ENCODE measurements around the gene PLA2G4A. TPM values are rescaled to one million over a fixed set of nuclear protein-coding genes. Genes with fewer than 3 reads are reported as not detected.

Gene PLA2G4A
- polyA plus RNA-seq, 1 donor, result 15.9 TPM

- Histone ChIP-seq H3K9me3 (ENCODE audit: control insufficient read depth, low read depth, low read length) (no peaks in the 10 kb centered on the region), H3K27ac (ENCODE audit: low read length) (no peak overlapping the region), H3K36me3 (ENCODE audit: control insufficient read depth, insufficient read depth, low read length) (no peaks in the 10 kb centered on the region), H3K4me1 (ENCODE audit: control insufficient read depth, insufficient read depth, low read length) (no peaks in the 10 kb centered on the region), H3K27me3 (ENCODE audit: control insufficient read depth, insufficient read depth, low read length) (no peaks in the 10 kb centered on the region), H3K4me3 (ENCODE audit: low read length) (peak overlapping the region; percentile 86)
- 71% methylated on average over 1 of the region's 14 CpGs for WGBS (ENCODE audit: insufficient coverage, low lambda C conversion rate)
- DNase-seq, result no peak
Observed at GRCh38 chr1:186829686-186830587, 1.2 kb downstream of the PLA2G4A start.

DNA sequence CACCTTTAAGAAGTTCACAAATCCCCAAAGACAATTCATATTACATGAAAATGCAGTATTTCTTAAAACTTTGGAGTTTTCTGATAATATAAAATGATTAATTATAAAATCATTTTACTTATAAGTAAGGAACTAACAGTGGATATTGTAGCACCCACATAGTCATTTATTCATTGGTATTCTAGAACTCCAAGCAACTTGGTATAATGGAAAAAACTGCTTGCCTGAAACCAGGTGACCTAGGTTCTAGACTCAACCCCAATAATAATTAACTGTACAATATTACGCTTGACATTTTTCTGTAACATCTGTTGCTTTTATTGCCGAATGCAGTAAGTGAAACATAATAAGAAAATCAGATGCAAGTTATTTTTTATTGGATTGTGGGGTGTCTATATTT is 2.4 kb downstream of the PLA2G4A start:
- WGBS (ENCODE audit: insufficient coverage, low lambda C conversion rate), result 90% methylated on average over 2 of the region's 2 CpGs
- Histone ChIP-seq H3K4me1 (ENCODE audit: control insufficient read depth, insufficient read depth, low read length) (no peaks in the 10 kb centered on the region), H3K27me3 (ENCODE audit: control insufficient read depth, insufficient read depth, low read length) (no peaks in the 10 kb centered on the region), H3K4me3 (ENCODE audit: low read length) (no peak overlapping the region), H3K9me3 (ENCODE audit: control insufficient read depth, low read depth, low read length) (no peaks in the 10 kb centered on the region), H3K27ac (ENCODE audit: low read length) (no peak overlapping the region), H3K36me3 (ENCODE audit: control insufficient read depth, insufficient read depth, low read length) (no peaks in the 10 kb centered on the region)
- no peak for DNase-seq

- WGBS (ENCODE audit: insufficient coverage, low lambda C conversion rate), result 61% methylated on average over 2 of the region's 4 CpGs
- Histone ChIP-seq H3K36me3 (ENCODE audit: control insufficient read depth, insufficient read depth, low read length) (no peaks in the 10 kb centered on the region), H3K4me3 (ENCODE audit: low read length) (no peak overlapping the region), H3K27me3 (ENCODE audit: control insufficient read depth, insufficient read depth, low read length) (no peaks in the 10 kb centered on the region), H3K27ac (ENCODE audit: low read length) (no peak overlapping the region), H3K9me3 (ENCODE audit: control insufficient read depth, low read depth, low read length) (no peaks in the 10 kb centered on the region), H3K4me1 (ENCODE audit: control insufficient read depth, insufficient read depth, low read length) (peaks cover 7% of the 10 kb centered on the region)
- no peak for DNase-seq
Observed at GRCh38 chr1:186834399-186834958, 5.7 kb downstream of the PLA2G4A start.

- no peaks in the 10 kb centered on the region for H3K27me3 ChIP-seq (ENCODE audit: control insufficient read depth, insufficient read depth, low read length)
- H3K9me3 ChIP-seq (ENCODE audit: control insufficient read depth, low read depth, low read length), result no peaks in the 10 kb centered on the region
- WGBS (ENCODE audit: insufficient coverage, low lambda C conversion rate), result 83% methylated on average over 2 of the region's 3 CpGs
- H3K4me1 ChIP-seq (ENCODE audit: control insufficient read depth, insufficient read depth, low read length), result peaks cover 7% of the 10 kb centered on the region
- H3K4me3 ChIP-seq (ENCODE audit: low read length), result no peak overlapping the region
- DNase-seq, result no peak
- no peaks in the 10 kb centered on the region for H3K36me3 ChIP-seq (ENCODE audit: control insufficient read depth, insufficient read depth, low read length)
- H3K27ac ChIP-seq (ENCODE audit: low read length), result no peak overlapping the region
Observed at GRCh38 chr1:186835448-186835847, 6.7 kb downstream of the PLA2G4A start.

DNA sequence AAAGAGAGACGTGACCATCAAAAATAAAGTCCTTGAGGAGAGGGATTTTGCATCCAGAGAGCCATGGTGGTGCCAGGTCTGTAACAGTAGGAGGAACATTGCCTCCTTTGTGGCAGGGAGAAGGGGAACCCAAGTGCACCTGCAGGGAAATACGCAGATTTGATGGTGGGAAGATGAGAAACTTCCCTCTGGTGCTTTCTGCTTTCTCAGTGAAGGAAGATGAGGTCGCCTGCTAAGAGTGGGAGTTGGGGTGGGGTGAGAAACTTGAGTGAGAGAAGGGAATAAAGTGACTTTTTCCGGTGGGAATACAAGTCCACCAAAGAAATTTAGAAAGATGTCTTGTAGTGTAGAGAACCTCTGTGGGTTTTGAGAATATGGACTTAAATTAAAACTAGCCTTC is 9.1 kb downstream of the PLA2G4A start:
- no peaks in the 10 kb centered on the region for H3K36me3 ChIP-seq (ENCODE audit: control insufficient read depth, insufficient read depth, low read length)
- 100% methylated on average over 3 of the region's 4 CpGs for WGBS (ENCODE audit: insufficient coverage, low lambda C conversion rate)
- peak in 1 of 2 donors; percentile 30 for DNase-seq
- H3K9me3 ChIP-seq (ENCODE audit: control insufficient read depth, low read depth, low read length), result no peaks in the 10 kb centered on the region
- peaks cover 12% of the 10 kb centered on the region for H3K4me1 ChIP-seq (ENCODE audit: control insufficient read depth, insufficient read depth, low read length)
- peak overlapping the region; percentile 34 for H3K27ac ChIP-seq (ENCODE audit: low read length)
- no peak overlapping the region for H3K4me3 ChIP-seq (ENCODE audit: low read length)
- H3K27me3 ChIP-seq (ENCODE audit: control insufficient read depth, insufficient read depth, low read length), result no peaks in the 10 kb centered on the region

- DNase-seq, result peak; percentile 77 to 94
- peak overlapping the region; percentile 34 for H3K27ac ChIP-seq (ENCODE audit: low read length)
- H3K4me1 ChIP-seq (ENCODE audit: control insufficient read depth, insufficient read depth, low read length), result peaks cover 12% of the 10 kb centered on the region
- H3K36me3 ChIP-seq (ENCODE audit: control insufficient read depth, insufficient read depth, low read length), result no peaks in the 10 kb centered on the region
- H3K4me3 ChIP-seq (ENCODE audit: low read length), result no peak overlapping the region
- no peaks in the 10 kb centered on the region for H3K9me3 ChIP-seq (ENCODE audit: control insufficient read depth, low read depth, low read length)
- no peaks in the 10 kb centered on the region for H3K27me3 ChIP-seq (ENCODE audit: control insufficient read depth, insufficient read depth, low read length)
- 55% methylated on average over 2 of the region's 2 CpGs for WGBS (ENCODE audit: insufficient coverage, low lambda C conversion rate)
Observed at GRCh38 chr1:186838380-186839040, 9.8 kb downstream of the PLA2G4A start.

DNA sequence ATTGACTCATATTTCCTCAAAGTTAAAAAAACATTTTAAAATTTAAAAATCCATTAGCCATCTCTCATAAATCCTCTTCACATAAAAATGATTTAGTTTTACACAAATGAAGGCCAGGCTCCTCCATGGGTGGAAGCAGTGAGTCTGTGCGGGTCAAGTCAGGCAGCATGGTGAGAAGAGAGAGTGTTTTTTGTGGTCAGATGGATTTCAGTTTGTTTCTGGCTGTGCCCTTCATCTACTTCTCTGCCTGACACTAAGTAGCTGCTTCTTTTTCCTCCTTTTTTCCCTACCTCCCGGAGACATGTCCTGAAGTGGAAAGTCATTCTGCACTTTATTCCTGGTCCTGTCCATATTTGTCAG is 10.3 kb downstream of the PLA2G4A start:
- Histone ChIP-seq H3K9me3 (ENCODE audit: control insufficient read depth, low read depth, low read length) (no peaks in the 10 kb centered on the region), H3K4me3 (ENCODE audit: low read length) (no peak overlapping the region), H3K27me3 (ENCODE audit: control insufficient read depth, insufficient read depth, low read length) (no peaks in the 10 kb centered on the region), H3K36me3 (ENCODE audit: control insufficient read depth, insufficient read depth, low read length) (no peaks in the 10 kb centered on the region), H3K27ac (ENCODE audit: low read length) (no peak overlapping the region), H3K4me1 (ENCODE audit: control insufficient read depth, insufficient read depth, low read length) (peaks cover 12% of the 10 kb centered on the region)
- DNase-seq, result no peak
- no CpG with 5 or more reads among the region's 2 CpGs for WGBS (ENCODE audit: insufficient coverage, low lambda C conversion rate)

DNA sequence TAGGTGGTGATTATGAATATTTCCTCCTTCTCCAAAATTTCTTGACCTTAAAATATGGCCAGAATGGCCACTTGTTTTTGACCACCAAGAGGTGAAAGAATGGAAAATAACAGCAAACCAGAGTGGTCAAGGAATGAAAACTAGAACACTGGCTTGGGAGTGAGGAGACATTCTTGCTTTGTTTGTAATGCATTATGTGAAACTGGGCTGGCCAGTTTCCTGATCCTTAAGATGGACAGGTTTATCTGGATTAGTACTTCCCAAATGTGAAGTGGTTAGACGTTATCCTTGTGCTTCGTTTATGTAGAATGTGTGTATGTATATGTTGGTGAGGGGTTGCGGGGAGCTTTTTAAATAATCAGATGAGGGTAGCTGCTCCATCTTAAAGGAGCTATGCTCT is 12.8 kb downstream of the PLA2G4A start:
- H3K4me3 ChIP-seq (ENCODE audit: low read length), result no peak overlapping the region
- no peak for DNase-seq
- no peaks in the 10 kb centered on the region for H3K36me3 ChIP-seq (ENCODE audit: control insufficient read depth, insufficient read depth, low read length)
- no peak overlapping the region for H3K27ac ChIP-seq (ENCODE audit: low read length)
- no peaks in the 10 kb centered on the region for H3K27me3 ChIP-seq (ENCODE audit: control insufficient read depth, insufficient read depth, low read length)
- H3K9me3 ChIP-seq (ENCODE audit: control insufficient read depth, low read depth, low read length), result no peaks in the 10 kb centered on the region
- WGBS (ENCODE audit: insufficient coverage, low lambda C conversion rate), result no CpG with 5 or more reads among the region's 3 CpGs
- H3K4me1 ChIP-seq (ENCODE audit: control insufficient read depth, insufficient read depth, low read length), result peaks cover 12% of the 10 kb centered on the region

DNA sequence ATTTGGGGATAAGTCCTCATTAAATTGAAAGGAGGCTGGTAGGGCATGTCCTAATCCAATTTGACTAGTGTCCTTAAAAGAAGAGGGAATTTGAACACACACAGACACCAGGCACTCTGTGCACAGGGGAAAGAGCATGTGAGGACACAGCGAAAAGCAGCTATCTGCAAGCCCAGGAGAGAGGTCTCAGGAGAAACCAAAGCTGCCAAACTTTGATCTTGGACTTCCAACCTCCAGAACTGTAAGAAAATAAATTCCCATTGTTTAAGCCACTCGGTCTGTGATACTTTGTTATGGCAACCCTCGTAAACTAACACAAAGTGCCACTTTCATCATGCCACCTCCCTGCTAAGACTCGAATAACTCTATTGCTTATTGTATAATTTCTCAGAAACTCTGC is 13.8 kb downstream of the PLA2G4A start:
- Histone ChIP-seq H3K27me3 (ENCODE audit: control insufficient read depth, insufficient read depth, low read length) (no peaks in the 10 kb centered on the region), H3K4me1 (ENCODE audit: control insufficient read depth, insufficient read depth, low read length) (peaks cover 12% of the 10 kb centered on the region), H3K9me3 (ENCODE audit: control insufficient read depth, low read depth, low read length) (no peaks in the 10 kb centered on the region), H3K27ac (ENCODE audit: low read length) (no peak overlapping the region), H3K4me3 (ENCODE audit: low read length) (no peak overlapping the region), H3K36me3 (ENCODE audit: control insufficient read depth, insufficient read depth, low read length) (no peaks in the 10 kb centered on the region)
- no CpG with 5 or more reads among the region's 4 CpGs for whole genome bisulfite sequencing (ENCODE audit: insufficient coverage, low lambda C conversion rate)
- peak; percentile 9 to 66 for DNase-seq

DNA sequence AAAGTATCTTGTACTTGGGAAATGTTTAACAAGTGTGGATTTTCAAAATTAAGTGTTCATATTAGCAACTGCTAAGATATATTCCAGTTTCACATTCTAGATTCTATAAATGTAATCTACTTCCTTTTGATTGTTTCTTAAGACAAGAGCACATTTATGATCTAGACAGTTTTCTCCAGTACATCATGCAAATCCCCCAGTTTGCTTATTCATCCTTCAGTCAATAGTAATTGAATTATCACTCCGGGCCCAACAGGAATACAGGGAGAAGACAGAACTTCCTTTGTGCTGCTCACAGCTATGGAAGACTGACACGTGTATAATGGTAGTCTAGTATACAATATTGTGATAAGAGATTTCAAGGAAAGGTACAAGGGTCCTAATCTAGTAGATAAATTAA is 14.5 kb downstream of the PLA2G4A start:
- no peak for DNase-seq
- no peaks in the 10 kb centered on the region for H3K27me3 ChIP-seq (ENCODE audit: control insufficient read depth, insufficient read depth, low read length)
- WGBS (ENCODE audit: insufficient coverage, low lambda C conversion rate), result no CpG with 5 or more reads among the region's 2 CpGs
- no peaks in the 10 kb centered on the region for H3K9me3 ChIP-seq (ENCODE audit: control insufficient read depth, low read depth, low read length)
- H3K4me3 ChIP-seq (ENCODE audit: low read length), result no peak overlapping the region
- peaks cover 7% of the 10 kb centered on the region for H3K4me1 ChIP-seq (ENCODE audit: control insufficient read depth, insufficient read depth, low read length)
- no peaks in the 10 kb centered on the region for H3K36me3 ChIP-seq (ENCODE audit: control insufficient read depth, insufficient read depth, low read length)
- H3K27ac ChIP-seq (ENCODE audit: low read length), result no peak overlapping the region

All from large intestine (tissue), 3 donors.